ENCODE data around the gene CLSTN2.

GRCh38 chr3:140563206-140563760 is 628.3 kb downstream of the CLSTN2 start:
- no peak for TF ChIP-seq SIRT6 (IDR thresholded peaks at IDR 0.05; ENCODE audit: low read length)
- TF ChIP-seq CTCF (IDR thresholded peaks at IDR 0.05; ENCODE audit: control extremely low read depth in 1 of 3, insufficient read depth in 1 of 3, low read depth in 1 of 3, low read length in 3 of 3) = no peak
- TF ChIP-seq, protein P1, sequence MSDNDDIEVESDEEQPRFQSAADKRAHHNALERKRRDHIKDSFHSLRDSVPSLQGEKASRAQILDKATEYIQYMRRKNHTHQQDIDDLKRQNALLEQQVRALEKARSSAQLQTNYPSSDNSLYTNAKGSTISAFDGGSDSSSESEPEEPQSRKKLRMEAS (IDR thresholded peaks at IDR 0.05) = no peak
- TF ChIP-seq USF2 (IDR thresholded peaks at IDR 0.05; ENCODE audit: low read length) = no peak
- TF ChIP-seq SP2 (IDR thresholded peaks at IDR 0.05; ENCODE audit: low read length) = no peak

Data from H1 (cell line).